Measurements from ENCODE around the gene TUBB1.

Gene TUBB1

GRCh38 chr20:59048681-59049030, 29.4 kb downstream of the TUBB1 start:
- Histone ChIP-seq H3K36me3 (ENCODE audit: control insufficient read depth, insufficient read depth, low read length) (no peaks in the 10 kb centered on the region), H3K9me3 (ENCODE audit: control insufficient read depth, low read length) (no peaks in the 10 kb centered on the region), H3K27me3 (ENCODE audit: control insufficient read depth, insufficient read depth, low read length) (no peaks in the 10 kb centered on the region), H3K9ac (no peak overlapping the region), H3K79me2 (no peaks in the 10 kb centered on the region), H2AFZ (no peak overlapping the region), H3K27ac (no peak overlapping the region), H3K4me3 (ENCODE audit: low read depth, low read length) (no peak overlapping the region), H3K4me1 (no peaks in the 10 kb centered on the region), H3K4me2 (ENCODE audit: low read length) (no peak overlapping the region)
- TF ChIP-seq, protein P1, sequence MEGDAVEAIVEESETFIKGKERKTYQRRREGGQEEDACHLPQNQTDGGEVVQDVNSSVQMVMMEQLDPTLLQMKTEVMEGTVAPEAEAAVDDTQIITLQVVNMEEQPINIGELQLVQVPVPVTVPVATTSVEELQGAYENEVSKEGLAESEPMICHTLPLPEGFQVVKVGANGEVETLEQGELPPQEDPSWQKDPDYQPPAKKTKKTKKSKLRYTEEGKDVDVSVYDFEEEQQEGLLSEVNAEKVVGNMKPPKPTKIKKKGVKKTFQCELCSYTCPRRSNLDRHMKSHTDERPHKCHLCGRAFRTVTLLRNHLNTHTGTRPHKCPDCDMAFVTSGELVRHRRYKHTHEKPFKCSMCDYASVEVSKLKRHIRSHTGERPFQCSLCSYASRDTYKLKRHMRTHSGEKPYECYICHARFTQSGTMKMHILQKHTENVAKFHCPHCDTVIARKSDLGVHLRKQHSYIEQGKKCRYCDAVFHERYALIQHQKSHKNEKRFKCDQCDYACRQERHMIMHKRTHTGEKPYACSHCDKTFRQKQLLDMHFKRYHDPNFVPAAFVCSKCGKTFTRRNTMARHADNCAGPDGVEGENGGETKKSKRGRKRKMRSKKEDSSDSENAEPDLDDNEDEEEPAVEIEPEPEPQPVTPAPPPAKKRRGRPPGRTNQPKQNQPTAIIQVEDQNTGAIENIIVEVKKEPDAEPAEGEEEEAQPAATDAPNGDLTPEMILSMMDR (IDR thresholded peaks at IDR 0.05): no peak

DNA sequence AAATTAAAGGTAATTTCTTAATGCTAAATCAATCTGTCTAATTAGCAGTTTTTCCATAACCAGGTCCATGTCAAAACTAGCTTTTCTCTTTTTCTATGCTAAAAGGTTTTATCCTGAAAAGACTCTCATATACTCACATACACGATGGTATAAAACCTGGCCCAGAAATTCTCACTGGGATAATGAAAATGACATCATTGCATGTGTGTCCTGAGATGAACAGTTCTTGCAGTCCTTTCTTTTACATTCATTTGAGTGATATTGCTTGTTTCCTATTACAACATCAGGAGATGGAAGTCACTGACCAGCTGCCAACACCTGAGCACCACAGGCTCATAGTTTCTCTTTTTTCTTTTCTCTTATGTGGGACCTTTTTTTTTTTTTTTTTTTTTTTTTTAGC, 31.2 kb downstream of the TUBB1 start:
- H3K4me3 ChIP-seq (ENCODE audit: low read depth, low read length): no peak overlapping the region
- H3K4me1 ChIP-seq: no peaks in the 10 kb centered on the region
- TF ChIP-seq, protein P1 (IDR thresholded peaks at IDR 0.05): no peak
- H3K9me3 ChIP-seq (ENCODE audit: control insufficient read depth, low read length): no peaks in the 10 kb centered on the region
- no peak overlapping the region for H2AFZ ChIP-seq
- H3K36me3 ChIP-seq (ENCODE audit: control insufficient read depth, insufficient read depth, low read length): no peaks in the 10 kb centered on the region
- H3K27ac ChIP-seq: no peak overlapping the region
- H3K79me2 ChIP-seq: no peaks in the 10 kb centered on the region
- no peak overlapping the region for H3K9ac ChIP-seq
- no peak overlapping the region for H3K4me2 ChIP-seq (ENCODE audit: low read length)
- H3K27me3 ChIP-seq (ENCODE audit: control insufficient read depth, insufficient read depth, low read length): no peaks in the 10 kb centered on the region

DNA sequence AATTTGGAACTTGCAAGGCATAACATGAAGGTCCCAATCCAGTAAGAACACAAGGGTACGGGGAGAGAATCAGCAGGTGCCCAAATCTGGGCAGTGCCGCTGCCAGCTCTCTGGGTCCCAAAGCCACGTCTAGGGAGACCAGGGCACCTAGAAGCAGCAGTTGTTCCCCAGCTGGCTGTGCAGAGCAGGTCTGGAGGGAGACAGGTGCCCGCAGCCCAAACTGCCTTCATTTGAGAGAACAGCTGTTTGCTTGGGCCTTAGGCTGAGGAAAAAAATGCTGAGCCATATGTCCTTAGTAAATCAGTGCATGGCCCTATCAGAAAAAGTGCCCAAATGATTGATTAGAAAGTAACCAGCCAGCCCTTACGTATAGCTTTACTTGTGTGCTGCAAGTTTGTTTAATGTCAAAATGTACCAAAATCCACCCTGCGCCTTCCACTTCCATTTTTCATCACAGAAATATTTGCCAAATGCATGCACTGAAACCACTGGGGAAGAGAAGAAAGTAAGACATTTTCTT, 32.5 kb downstream of the TUBB1 start:
- H3K27me3 ChIP-seq (ENCODE audit: control insufficient read depth, insufficient read depth, low read length): no peaks in the 10 kb centered on the region

GRCh38 chr20:59055302-59055701, 36.1 kb downstream of the TUBB1 start:
- TF ChIP-seq, protein P1 (IDR thresholded peaks at IDR 0.05): peak; percentile 6
- no peak overlapping the region for H2AFZ ChIP-seq
- H3K9ac ChIP-seq: no peak overlapping the region
- no peak overlapping the region for H3K4me2 ChIP-seq (ENCODE audit: low read length)
- no peak overlapping the region for H3K4me3 ChIP-seq (ENCODE audit: low read depth, low read length)
- H3K36me3 ChIP-seq (ENCODE audit: control insufficient read depth, insufficient read depth, low read length): no peaks in the 10 kb centered on the region
- H3K4me1 ChIP-seq: no peaks in the 10 kb centered on the region
- no peaks in the 10 kb centered on the region for H3K9me3 ChIP-seq (ENCODE audit: control insufficient read depth, low read length)
- no peaks in the 10 kb centered on the region for H3K79me2 ChIP-seq
- H3K27me3 ChIP-seq (ENCODE audit: control insufficient read depth, insufficient read depth, low read length): no peaks in the 10 kb centered on the region
- no peak overlapping the region for H3K27ac ChIP-seq

More for the DNA sequence above, 32.5 kb downstream of the TUBB1 start:
- Histone ChIP-seq H3K9ac (no peak overlapping the region), H3K9me3 (ENCODE audit: control insufficient read depth, low read length) (no peaks in the 10 kb centered on the region), H3K4me2 (ENCODE audit: low read length) (no peak overlapping the region), H3K4me1 (no peaks in the 10 kb centered on the region), H3K79me2 (no peaks in the 10 kb centered on the region), H3K4me3 (ENCODE audit: low read depth, low read length) (no peak overlapping the region), H2AFZ (no peak overlapping the region), H3K36me3 (ENCODE audit: control insufficient read depth, insufficient read depth, low read length) (no peaks in the 10 kb centered on the region), H3K27ac (no peak overlapping the region)
- TF ChIP-seq, protein P1 (IDR thresholded peaks at IDR 0.05): no peak

DNA sequence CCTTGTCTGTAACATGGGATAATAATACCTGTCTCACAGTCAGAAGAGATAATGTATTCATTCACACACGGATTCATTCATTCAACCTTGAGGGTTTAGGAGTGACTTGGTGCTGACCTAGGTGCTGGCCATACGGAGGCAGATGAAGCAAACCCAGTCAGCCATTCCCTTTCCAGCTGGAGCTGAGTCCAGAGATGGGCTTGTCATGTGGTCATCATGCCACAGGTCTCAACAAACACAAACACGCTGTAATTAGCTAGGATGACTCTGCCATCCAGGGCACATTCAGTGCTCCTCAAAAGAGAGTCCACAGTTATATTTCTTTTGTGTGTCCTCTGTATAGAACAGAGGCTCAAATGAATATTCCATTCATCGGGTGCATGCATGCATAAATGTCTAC, 42.9 kb downstream of the TUBB1 start:
- Histone ChIP-seq H3K9ac (no peak overlapping the region), H3K9me3 (ENCODE audit: control insufficient read depth, low read length) (no peaks in the 10 kb centered on the region), H3K79me2 (no peaks in the 10 kb centered on the region), H2AFZ (no peak overlapping the region), H3K27ac (no peak overlapping the region), H3K27me3 (ENCODE audit: control insufficient read depth, insufficient read depth, low read length) (no peaks in the 10 kb centered on the region), H3K4me2 (ENCODE audit: low read length) (no peak overlapping the region), H3K4me3 (ENCODE audit: low read depth, low read length) (no peak overlapping the region), H3K36me3 (ENCODE audit: control insufficient read depth, insufficient read depth, low read length) (no peaks in the 10 kb centered on the region), H3K4me1 (no peaks in the 10 kb centered on the region)
- TF ChIP-seq, protein P1 (IDR thresholded peaks at IDR 0.05): no peak
